HG03066 (cell line): ENCODE data around the gene AP1S1.
"Not testable (repeated sequence)": the region's sequence is repeated elsewhere in the genome, so short reads cannot be mapped to it uniquely, and the experiment has no call there.

Experiments
- ATAC-seq: cut with Tn5 transposase; IDR thresholded peaks from one replicate; pipeline ENCODE4 v1.9.1; 2021; ENCODE audit warnings: low read depth; ENCODE audit not compliant: unreplicated experiment

AP1S1 gene

DNA sequence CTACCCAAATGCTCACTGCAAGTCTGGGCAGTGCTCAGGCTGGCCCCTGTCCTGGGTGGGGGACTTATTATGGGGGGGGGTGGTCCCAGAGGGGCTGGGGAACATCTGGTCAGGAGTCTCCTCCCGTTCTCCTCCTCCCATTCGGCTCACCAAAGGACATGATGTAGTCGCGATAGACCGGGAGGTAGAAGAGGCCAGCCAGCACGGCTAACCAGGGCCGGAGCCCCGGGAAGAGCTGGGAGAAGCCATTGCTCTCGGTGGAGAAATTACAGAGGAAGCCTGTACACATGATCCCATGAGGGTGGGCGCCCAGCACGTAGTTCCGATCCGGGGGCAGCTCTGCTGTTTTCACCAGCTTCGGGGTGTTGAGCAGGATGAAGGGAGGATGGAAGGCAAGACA is 44.2 kb downstream of the AP1S1 start:
- no peak for ATAC-seq

GRCh38 chr7:101199522-101199921 is 45.2 kb downstream of the AP1S1 start:
- not testable (repeated sequence) for ATAC-seq

GRCh38 chr7:101200504-101200861 is 46.2 kb downstream of the AP1S1 start:
- no peak for ATAC-seq

GRCh38 chr7:101200862-101201599 is 46.8 kb downstream of the AP1S1 start, which contains the start of gene MOGAT3:
MOGAT3 (minus strand) TSS chr7:101201036; CDS start chr7:101200854, 182 bp downstream.
- no peak for ATAC-seq

DNA sequence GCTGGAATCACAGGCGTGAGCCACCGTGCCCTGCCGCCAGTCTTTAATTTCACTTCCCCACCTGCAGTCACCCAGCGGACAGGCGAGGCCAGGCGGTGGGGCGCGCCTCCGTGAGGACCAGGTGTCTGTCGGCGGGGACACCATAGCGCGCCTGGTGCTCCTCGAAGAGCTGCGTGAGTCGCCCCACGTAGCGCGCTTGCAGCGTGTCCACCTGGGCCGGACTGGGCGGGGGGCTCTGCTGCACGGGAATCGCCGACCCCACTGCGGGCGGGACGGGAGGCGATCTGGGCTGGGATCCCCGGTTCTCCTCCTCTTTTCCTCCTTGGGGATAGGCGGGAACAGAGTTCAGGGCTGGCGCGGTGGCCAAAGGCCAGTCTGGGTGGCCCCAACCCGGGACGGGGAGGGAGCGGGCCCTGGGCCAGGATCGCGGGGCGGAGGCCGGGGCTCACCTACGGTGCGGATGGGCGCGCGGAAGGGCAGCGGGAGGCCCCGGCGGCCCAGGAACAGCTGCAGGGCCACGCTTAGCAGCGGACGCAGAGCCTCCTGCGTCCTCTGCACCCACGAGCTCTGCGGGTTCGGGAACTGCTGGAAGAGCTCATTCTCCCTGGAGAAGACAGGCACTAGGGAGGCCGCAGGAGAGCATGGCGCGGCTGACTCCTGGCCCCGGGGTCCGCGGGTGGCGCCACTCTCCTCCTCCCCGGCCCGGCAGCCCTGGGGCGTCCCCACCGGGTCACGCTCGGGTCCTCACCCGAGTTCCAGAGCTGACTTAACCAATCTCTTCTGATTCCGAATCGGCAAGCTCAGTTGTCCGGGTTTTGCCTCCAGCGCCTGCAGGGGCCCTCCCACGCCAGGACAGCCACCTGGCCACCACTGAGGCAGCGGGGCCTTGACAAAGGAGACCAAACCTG is 47.7 kb downstream of the AP1S1 start:
- ATAC-seq: no peak

- ATAC-seq: no peak
Measured at GRCh38 chr7:101202603-101202918, 48.3 kb downstream of the AP1S1 start.

DNA sequence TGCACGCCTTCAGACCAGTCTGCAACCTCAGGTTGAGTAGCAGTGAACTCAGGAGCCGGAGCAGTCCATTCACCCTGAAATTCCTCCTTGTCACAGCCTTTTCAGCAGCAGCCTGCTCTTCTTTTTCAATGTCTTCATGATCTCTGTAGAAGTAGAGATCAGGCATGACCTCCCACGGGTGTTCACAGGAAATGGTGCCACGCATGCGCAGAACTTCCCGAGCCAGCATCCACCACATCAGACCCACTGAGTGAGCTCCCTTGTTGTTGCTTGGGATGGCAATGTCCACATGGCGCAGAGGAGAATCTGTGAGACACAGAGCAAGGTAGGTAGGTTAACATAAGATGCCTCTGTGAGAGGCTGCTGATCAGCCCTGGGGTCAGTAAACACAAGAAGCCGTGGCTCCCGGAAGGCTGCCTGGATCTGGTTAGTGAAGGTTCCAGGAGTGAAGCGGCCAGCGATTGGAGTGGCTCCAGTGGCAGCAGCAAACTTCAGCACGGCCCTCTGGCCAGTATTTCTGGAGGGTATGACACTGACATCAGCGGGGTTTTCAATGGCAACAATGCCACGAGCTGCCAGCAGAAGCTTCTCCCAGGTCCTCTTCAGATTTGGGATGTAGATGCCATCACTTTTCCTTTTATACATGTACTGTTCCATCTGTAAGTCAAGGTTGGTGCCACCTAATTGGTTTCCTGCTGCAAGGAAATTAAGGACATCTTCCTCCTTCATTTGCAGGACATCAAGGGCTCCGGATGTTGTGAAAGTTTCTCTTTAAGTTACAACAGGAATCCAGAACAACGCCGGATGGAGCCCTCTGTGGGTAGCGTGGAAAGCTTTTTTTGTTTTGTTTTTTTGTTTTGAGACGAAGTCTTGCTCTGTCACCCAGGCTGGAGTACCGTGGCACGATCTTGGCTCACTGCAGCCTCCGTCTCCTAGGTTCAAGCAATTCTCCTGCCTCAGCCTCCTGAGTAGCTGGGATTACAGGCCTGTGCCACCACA is 49.8 kb downstream of the AP1S1 start:
- ATAC-seq: not testable (repeated sequence)

- no peak for ATAC-seq
Measured at GRCh38 chr7:101205901-101206664, 51.8 kb downstream of the AP1S1 start.

- no peak for ATAC-seq
Measured at GRCh38 chr7:101206665-101207042, 52.4 kb downstream of the AP1S1 start.

DNA sequence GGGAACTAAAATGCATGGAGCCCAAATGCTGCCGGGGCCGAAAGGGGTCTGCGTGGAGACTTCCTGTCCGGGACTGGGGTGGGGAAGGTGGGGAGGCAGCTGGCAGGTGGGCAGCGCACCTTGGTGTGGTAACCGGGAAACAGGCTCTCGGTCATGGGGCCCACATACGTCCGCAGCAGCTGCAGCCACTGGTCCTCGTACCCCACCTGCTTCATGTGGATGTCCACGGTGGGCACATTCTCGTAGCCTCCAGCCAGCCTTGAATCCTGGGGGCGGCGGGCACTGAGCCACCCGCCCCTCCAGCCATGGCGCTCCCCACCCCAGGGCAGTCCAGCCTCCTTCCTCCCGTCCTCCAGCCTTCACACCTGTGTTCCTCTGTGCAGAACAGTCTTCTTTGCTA is 53.2 kb downstream of the AP1S1 start:
- ATAC-seq: no peak

DNA sequence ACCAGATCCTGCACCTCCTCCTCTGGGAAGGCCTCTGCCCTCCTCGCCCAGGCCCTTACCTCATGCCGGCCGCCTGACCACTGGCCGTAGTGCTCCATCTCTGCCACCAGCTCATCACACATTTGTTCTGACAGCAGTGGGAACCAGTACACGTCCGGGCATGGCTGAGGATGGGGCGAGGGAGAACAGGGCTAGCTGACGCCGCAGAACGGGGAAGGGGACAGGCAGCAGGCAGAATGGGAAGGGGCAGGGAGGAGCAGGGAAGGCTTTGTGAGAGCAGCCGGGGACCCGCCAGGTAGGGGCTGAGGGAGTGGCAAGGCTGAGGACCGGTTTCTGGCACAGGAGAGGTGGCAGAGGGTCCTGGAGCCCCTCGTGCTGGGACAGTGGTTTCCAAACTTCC is 54.5 kb downstream of the AP1S1 start:
- no peak for ATAC-seq

DNA sequence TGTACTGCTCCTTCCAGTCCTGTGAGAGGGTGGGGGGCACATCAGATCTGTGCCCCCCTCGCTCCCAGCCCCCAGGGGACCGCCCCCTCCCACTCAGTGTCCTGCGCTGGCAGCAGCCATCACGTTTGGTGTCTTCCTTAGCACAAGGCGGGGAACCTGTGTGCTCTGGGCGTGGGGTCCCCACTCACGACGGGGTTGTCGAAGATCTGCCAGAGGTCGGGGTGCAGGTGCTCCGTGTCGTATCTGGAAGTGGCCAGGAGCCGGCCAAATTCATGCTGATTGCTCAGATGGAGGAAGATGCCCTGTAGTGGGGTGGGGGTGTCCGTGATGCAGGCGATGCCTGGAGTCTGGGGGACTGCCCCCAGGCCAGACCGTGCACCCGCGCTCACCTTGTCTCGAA is 55.9 kb downstream of the AP1S1 start:
- no peak for ATAC-seq
